HepG2 (cell line): ENCODE results near the gene POLR3F. TPM values are rescaled to one million over a fixed set of nuclear protein-coding genes. Genes with fewer than 3 reads are reported as not detected.

ENCODE experiments used
- ATAC-seq: fragments of 200-7000 bp; cut with Tn5 transposase; 3 replicates; pipeline ENCODE4 v1.9.1; 2020; ENCODE audit warnings: mild to moderate bottlenecking, moderate library complexity
- BruUV-seq: library from RNA; stranded (reverse); fragments of 400-500 nt; replicated peaks from 2 replicates; lab custom pipeline; 2021; lab: Mats Ljungman, UMichigan
- CTCF ChIA-PET: fragments of 300-600 bp; formaldehyde crosslinking; extraction: SDS; loops from one replicate; lab custom pipeline; 2021; ENCODE audit warnings: low total read pairs, inconsistent platforms, low intra/inter-chr PET ratio; lab: Yijun Ruan, JAX
- POLR2A ChIA-PET: fragments of 350-600 bp; sonication (Branson Sonifier 250); formaldehyde crosslinking; loops from one replicate; lab custom pipeline; 2020; ENCODE audit warnings: antibody characterized with exemption, inconsistent platforms; lab: Yijun Ruan, JAX
- DNase-seq: peaks from one replicate; pipeline ENCODE4 v3.0.0-alpha.2; 2015; ENCODE audit warnings: low spot score
- FAIRE-seq: peaks from 3 replicates; lab custom pipeline; 2011; peaks lifted over from hg19 to GRCh38; lab: Jason Lieb, UNC
- H2AFZ ChIP-seq: one replicate; pipeline ENCODE4 v1.6.1; 2011; ENCODE audit warnings: low read length, inconsistent platforms
- H3K27ac ChIP-seq: fragments of 300-600 bp; 3 replicates; pipeline ENCODE4 v1.8.0; 2011; ENCODE audit warnings: mixed run types, mild to moderate bottlenecking, mixed read lengths, low read length, inconsistent platforms; ENCODE audit not compliant: insufficient read depth; ENCODE audit errors: extremely low read length
- H3K27me3 ChIP-seq, 2 experiments: fragments of 200-600 bp in 1 of 2; 2 replicates in 1 of 2; 3 replicates in 1 of 2; pipeline versions ENCODE4 v1.6.0 to v1.8.0; 2011; ENCODE audit warnings: low read length in 2 of 2, mild to moderate bottlenecking in 2 of 2, moderate library complexity in 2 of 2, inconsistent platforms in 1 of 2; ENCODE audit not compliant: insufficient read depth in 2 of 2, control insufficient read depth in 1 of 2
- H3K36me3 ChIP-seq, 2 experiments: fragments of 200-600 bp in 1 of 2; replicated peaks in 1 of 2; 2 replicates in 1 of 2; 3 replicates in 1 of 2; pipeline versions ENCODE4 v1.5.1 to v1.8.0; 2011; ENCODE audit warnings: low read length in 2 of 2, inconsistent platforms in 1 of 2; ENCODE audit not compliant: insufficient read depth in 2 of 2, control insufficient read depth in 1 of 2
- H3K4me1 ChIP-seq: 2 replicates; pipeline ENCODE4 v1.5.1; 2012; ENCODE audit warnings: low read length, inconsistent platforms; ENCODE audit not compliant: insufficient read depth
- H3K4me2 ChIP-seq: 2 replicates; pipeline ENCODE4 v1.6.0; 2011; ENCODE audit warnings: low read depth, low read length, inconsistent platforms
- H3K4me3 ChIP-seq, 3 experiments: fragments of 200-600 bp in 1 of 3; sonication (generic), shearing (Covaris generic) in 1 of 3; replicated peaks in 1 of 3; 2 replicates each; pipeline ENCODE4 v1.5.1; 2011 to 2016; ENCODE audit warnings: low read length in 3 of 3, inconsistent platforms in 2 of 3, low read depth in 2 of 3, mild to moderate bottlenecking in 2 of 3, control low read depth in 1 of 3, mixed read lengths in 1 of 3; ENCODE audit not compliant: insufficient read depth in 1 of 3
- H3K79me2 ChIP-seq: one replicate; pipeline ENCODE4 v1.6.1; 2011; ENCODE audit warnings: low read length, inconsistent platforms; ENCODE audit not compliant: insufficient read depth
- H3K9ac ChIP-seq: 2 replicates; pipeline ENCODE4 v1.6.0; 2011; ENCODE audit warnings: mild to moderate bottlenecking, low read depth, low read length, inconsistent platforms; ENCODE audit not compliant: insufficient read depth
- H3K9me3 ChIP-seq: 2 replicates; pipeline ENCODE4 v1.5.1; 2012; ENCODE audit warnings: mild to moderate bottlenecking, low read length
- H4K20me1 ChIP-seq: 2 replicates; pipeline ENCODE4 v1.6.0; 2011; ENCODE audit warnings: inconsistent platforms, mild to moderate bottlenecking, low read length, moderate library complexity; ENCODE audit not compliant: insufficient read depth
- CREB1 ChIP-seq, 2 experiments: fragments of 450-650 bp in 1 of 2; IDR thresholded peaks; 2 replicates each; pipeline ENCODE4 v1.6.1; 2016 to 2017; ENCODE audit warnings: control low read depth in 1 of 2, mild to moderate bottlenecking in 1 of 2, missing compliant biosample characterization in 1 of 2, missing genetic modification characterization in 1 of 2
- HNF4A ChIP-seq: sonication (generic); formaldehyde crosslinking; IDR thresholded peaks from 2 replicates; pipeline ENCODE4 v1.4.0; 2020; ENCODE audit warnings: missing genetic modification reagents
- MEF2D ChIP-seq: sonication (generic); formaldehyde crosslinking; IDR thresholded peaks from 2 replicates; pipeline ENCODE4 v1.5.1; 2020; ENCODE audit warnings: mild to moderate bottlenecking, missing genetic modification reagents
- ZNF143 ChIP-seq: sonication (generic); formaldehyde crosslinking; IDR thresholded peaks from 2 replicates; pipeline ENCODE4 v1.4.0; 2020; ENCODE audit warnings: missing genetic modification reagents
- ZNF629 ChIP-seq: sonication (generic); formaldehyde crosslinking; conservative IDR thresholded peaks from 2 replicates; pipeline ENCODE4 v1.5.0; 2020; ENCODE audit warnings: missing genetic modification reagents
- WGBS: methylation state at CpG from one replicate; pipeline ENCODE4 v1.1.6; 2017; ENCODE audit warnings: low lambda C conversion rate; 5-methylcytosine and 5-hydroxymethylcytosine counted together
- in situ Hi-C: cut with HindIII; loops from 2 replicates; pipeline ENCODE4 v1.10.0; 2017; ENCODE audit warnings: low pct_unique_long_range_greater_than_20kb; ENCODE audit not compliant: extremely low pct_ligation_motif_present
- intact Hi-C: fragments of 100-400 bp; cut with micrococcal nuclease; formaldehyde crosslinking; loops from one replicate; pipeline ENCODE4 v1.10.0; 2022; ENCODE audit not compliant: unreplicated experiment
- polyA plus RNA-seq, 8 experiments: library from polyadenylated mRNA; depleted of rRNA in 3 of 8; stranded (reverse) in 7 of 8; unstranded in 1 of 8; fragments of >200 nt; fragmentation: Illumina TruSeq in 4 of 8; extraction: Trizol in 4 of 8; gene quantifications; 2 replicates each; pipeline versions ENCODE4 v1.2.1 to v1.2.3, GENCODE V29; 2011 to 2016; ENCODE audit warnings: low read depth in 4 of 8, missing spikeins in 1 of 8, mixed read lengths in 1 of 8; ENCODE audit not compliant: insufficient read depth in 1 of 8
- total RNA-seq, 5 experiments: library from RNA; depleted of rRNA; stranded (reverse); fragments of >200 nt; fragmentation: Illumina TruSeq; extraction: Trizol; gene quantifications; 2 replicates each; pipeline ENCODE4 v1.2.3, GENCODE V29; 2016; ENCODE audit warnings: low read depth in 1 of 5
- TF ChIP-seq, protein P1 (sequence below): sonication (generic); formaldehyde crosslinking; IDR thresholded peaks from 2 replicates; pipeline ENCODE4 v1.8.1; 2022; ENCODE audit warnings: low read depth, mild to moderate bottlenecking, missing genetic modification reagents

POLR3F gene
- total and polyA plus RNA-seq, 2 of the 13 experiments (the other 11 are each of a cell fraction or from before 2014, with no cell fraction given) = 11.7 to 25.5 TPM

DNA sequence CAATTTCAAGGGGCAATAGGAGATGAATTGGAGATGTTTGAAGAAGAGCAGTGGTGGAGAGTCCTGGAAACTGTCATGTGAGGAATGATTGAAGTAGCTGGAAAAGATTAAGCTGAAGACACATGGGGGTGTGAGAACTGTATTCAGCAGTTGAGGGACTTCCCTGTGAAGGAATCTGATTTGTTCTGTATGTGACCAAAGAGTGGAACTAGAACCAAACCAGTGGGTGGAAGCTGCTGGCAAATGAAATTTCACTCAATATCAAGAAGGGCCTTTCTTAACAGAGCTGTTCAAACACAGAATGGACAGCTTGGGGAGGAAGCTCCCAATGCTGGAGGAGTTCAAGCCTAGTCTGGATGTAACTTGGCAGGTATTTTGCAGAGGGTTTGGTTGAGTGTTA lies 61.9 kb downstream of the POLR3F start (continued):
- TF ChIP-seq, protein P1, sequence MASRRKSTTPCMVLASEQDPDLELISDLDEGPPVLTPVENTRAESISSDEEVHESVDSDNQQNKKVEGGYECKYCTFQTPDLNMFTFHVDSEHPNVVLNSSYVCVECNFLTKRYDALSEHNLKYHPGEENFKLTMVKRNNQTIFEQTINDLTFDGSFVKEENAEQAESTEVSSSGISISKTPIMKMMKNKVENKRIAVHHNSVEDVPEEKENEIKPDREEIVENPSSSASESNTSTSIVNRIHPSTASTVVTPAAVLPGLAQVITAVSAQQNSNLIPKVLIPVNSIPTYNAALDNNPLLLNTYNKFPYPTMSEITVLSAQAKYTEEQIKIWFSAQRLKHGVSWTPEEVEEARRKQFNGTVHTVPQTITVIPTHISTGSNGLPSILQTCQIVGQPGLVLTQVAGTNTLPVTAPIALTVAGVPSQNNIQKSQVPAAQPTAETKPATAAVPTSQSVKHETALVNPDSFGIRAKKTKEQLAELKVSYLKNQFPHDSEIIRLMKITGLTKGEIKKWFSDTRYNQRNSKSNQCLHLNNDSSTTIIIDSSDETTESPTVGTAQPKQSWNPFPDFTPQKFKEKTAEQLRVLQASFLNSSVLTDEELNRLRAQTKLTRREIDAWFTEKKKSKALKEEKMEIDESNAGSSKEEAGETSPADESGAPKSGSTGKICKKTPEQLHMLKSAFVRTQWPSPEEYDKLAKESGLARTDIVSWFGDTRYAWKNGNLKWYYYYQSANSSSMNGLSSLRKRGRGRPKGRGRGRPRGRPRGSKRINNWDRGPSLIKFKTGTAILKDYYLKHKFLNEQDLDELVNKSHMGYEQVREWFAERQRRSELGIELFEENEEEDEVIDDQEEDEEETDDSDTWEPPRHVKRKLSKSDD = no peak
- no peak for TF ChIP-seq MEF2D

DNA sequence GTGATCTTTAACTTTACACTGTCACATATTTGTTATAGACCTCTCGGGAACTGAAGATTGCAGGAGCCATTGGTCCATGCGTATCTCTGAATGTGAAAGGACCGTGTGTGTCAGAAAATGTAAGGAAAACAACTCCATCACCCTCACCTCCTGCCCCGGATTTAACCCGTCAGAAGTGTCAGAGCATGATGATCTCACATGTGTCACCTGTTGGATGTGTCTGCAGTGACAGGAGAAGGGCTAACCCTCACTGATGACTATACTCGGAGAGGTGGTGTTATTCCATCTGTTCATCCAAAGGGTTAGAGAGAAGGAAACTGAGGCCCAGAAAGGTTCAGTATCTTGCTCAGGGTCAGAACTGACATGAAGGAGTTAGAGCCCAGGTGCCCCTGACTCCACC lies 65.4 kb downstream of the POLR3F start:
- ChIA-PET CTCF (no interaction called here), POLR2A (no interaction called here)

DNA sequence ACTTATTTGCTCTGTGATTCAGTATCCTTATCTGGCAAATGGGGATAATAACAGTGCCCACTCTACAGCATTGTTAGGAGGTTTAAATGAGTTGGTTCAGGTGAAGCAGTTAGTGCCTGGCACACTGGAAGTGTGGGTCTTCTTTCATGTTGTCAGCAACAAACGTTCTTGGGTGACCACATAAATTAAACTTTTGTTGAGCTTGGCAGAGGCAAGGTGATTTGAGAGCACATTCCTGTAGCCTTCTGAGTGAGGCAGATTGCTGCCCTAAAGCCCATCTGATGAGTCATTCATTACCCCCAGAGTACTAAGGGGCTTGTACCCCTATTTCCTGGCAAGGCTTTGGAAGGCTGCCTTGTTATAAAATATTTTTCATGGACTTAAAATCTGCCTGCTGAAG lies 66.3 kb downstream of the POLR3F start:
- intact Hi-C loops = no loop called here
- 73% methylated on average over 1 of the region's 1 CpG for WGBS

More for the DNA sequence above, 65.4 kb downstream of the POLR3F start:
- Histone ChIP-seq H3K27me3 (no peaks in the 10 kb centered on the region), H3K4me3 (no peak overlapping the region), H3K9ac (no peak overlapping the region), H3K27ac (no peak overlapping the region), H3K79me2 (no peaks in the 10 kb centered on the region), H3K9me3 (no peaks in the 10 kb centered on the region), H3K4me2 (no peak overlapping the region), H3K4me1 (peaks cover 20% of the 10 kb centered on the region), H2AFZ (no peak overlapping the region), H4K20me1 (no peaks in the 10 kb centered on the region), H3K36me3 (peaks cover 46 to 82% of the 10 kb centered on the region in 2 experiments)
- ATAC-seq = no peak
- no peak for DNase-seq
- in situ Hi-C loops (no loop called here), intact Hi-C loops (no loop called here)
- no TSS peak for BruUV-seq
- peak; percentile 46 for FAIRE-seq
- TF ChIP-seq ZNF143 = no peak
- TF ChIP-seq CREB1 (IDR thresholded peaks at IDR 0.05) = peak; percentile 21; the same call in 1 of the 2 replicates
- no peak for TF ChIP-seq CREB1 (CRISPR knock-in tag; IDR thresholded peaks at IDR 0.05)
- 92% methylated on average over 6 of the region's 6 CpGs for WGBS

More for the DNA sequence above, 66.3 kb downstream of the POLR3F start:
- Histone ChIP-seq H3K36me3 (peaks cover 39 to 80% of the 10 kb centered on the region in 2 experiments), H4K20me1 (no peaks in the 10 kb centered on the region), H3K9ac (no peak overlapping the region), H3K27me3 (no peaks in the 10 kb centered on the region), H3K79me2 (no peaks in the 10 kb centered on the region), H3K4me1 (peaks cover 20% of the 10 kb centered on the region), H3K9me3 (no peaks in the 10 kb centered on the region), H3K27ac (no peak overlapping the region), H3K4me3 (no peak overlapping the region), H2AFZ (no peak overlapping the region), H3K4me2 (no peak overlapping the region)
- BruUV-seq = no TSS peak
- ATAC-seq (no peak), DNase-seq (no peak), FAIRE-seq (no peak)
- in situ Hi-C loops = no loop called here
- peak; percentile 64 for TF ChIP-seq ZNF629 (CRISPR knock-in tag)
- no peak for TF ChIP-seq HNF4A (CRISPR knock-in tag)
- ChIA-PET POLR2A (interaction anchor here (1.1 kb wide), 1 partner anchor 26 kb away, joined by 3 read pairs; the partner anchor contains the start of gene SEC23B), CTCF (no interaction called here)
